Astrocyte (in vitro differentiated cells and primary cell): ENCODE results near the gene ZNF700. TPM values are rescaled to one million over a fixed set of nuclear protein-coding genes. Genes with fewer than 3 reads are reported as not detected.

Source experiments
- DNase-seq: peaks from one replicate; pipeline ENCODE4 v3.0.0-alpha.2; 2010; ENCODE audit warnings: low read depth
- FAIRE-seq: peaks from 2 replicates; lab custom pipeline; 2011; peaks lifted over from hg19 to GRCh38; lab: Jason Lieb, UNC
- H2AFZ ChIP-seq: 2 replicates; pipeline ENCODE4 v1.6.0; 2012; ENCODE audit warnings: low read depth, low read length, inconsistent platforms
- H3K27ac ChIP-seq: 2 replicates; pipeline ENCODE4 v1.5.1; 2011; ENCODE audit warnings: low read depth, low read length, inconsistent platforms
- H3K27me3 ChIP-seq: 2 replicates; pipeline ENCODE4 v1.6.0; 2011; ENCODE audit warnings: low read length, inconsistent platforms; ENCODE audit not compliant: insufficient read depth
- H3K36me3 ChIP-seq: 2 replicates; pipeline ENCODE4 v1.5.1; 2011; ENCODE audit warnings: low read length, inconsistent platforms; ENCODE audit not compliant: insufficient read depth
- H3K4me1 ChIP-seq: 2 replicates; pipeline ENCODE4 v1.5.1; 2011; ENCODE audit warnings: low read length, inconsistent platforms; ENCODE audit not compliant: insufficient read depth
- H3K4me2 ChIP-seq: 2 replicates; pipeline ENCODE4 v1.6.0; 2012; ENCODE audit warnings: low read length, inconsistent platforms
- H3K4me3 ChIP-seq: 2 replicates; pipeline ENCODE4 v1.5.1; 2011; ENCODE audit warnings: low read depth, mild to moderate bottlenecking, low read length, inconsistent platforms; ENCODE audit not compliant: insufficient read depth
- H3K79me2 ChIP-seq: 2 replicates; pipeline ENCODE4 v1.6.0; 2012; ENCODE audit warnings: mild to moderate bottlenecking, low read length, inconsistent platforms; ENCODE audit not compliant: insufficient read depth
- H3K9ac ChIP-seq: 2 replicates; pipeline ENCODE4 v1.6.0; 2012; ENCODE audit warnings: mild to moderate bottlenecking, low read length, inconsistent platforms
- H3K9me3 ChIP-seq: 2 replicates; pipeline ENCODE4 v1.5.1; 2012; ENCODE audit warnings: low read depth, mild to moderate bottlenecking, low read length, inconsistent platforms; ENCODE audit not compliant: insufficient read depth
- H4K20me1 ChIP-seq: 2 replicates; pipeline ENCODE4 v1.6.0; 2012; ENCODE audit warnings: low read length, inconsistent platforms; ENCODE audit not compliant: insufficient read depth
- H3K27ac Mint-ChIP-seq: one replicate; pipeline ENCODE4 v1.8.0; 2021; ENCODE audit warnings: mild to moderate bottlenecking, mixed read lengths; ENCODE audit not compliant: unreplicated experiment
- H3K27me3 Mint-ChIP-seq: one replicate; pipeline ENCODE4 v1.8.0; 2021; ENCODE audit warnings: low read depth, mixed read lengths; ENCODE audit not compliant: unreplicated experiment
- H3K36me3 Mint-ChIP-seq: one replicate; pipeline ENCODE4 v1.8.0; 2021; ENCODE audit warnings: low read depth, mixed read lengths; ENCODE audit not compliant: unreplicated experiment
- H3K4me1 Mint-ChIP-seq: one replicate; pipeline ENCODE4 v1.8.0; 2021; ENCODE audit warnings: low read depth, mixed read lengths; ENCODE audit not compliant: unreplicated experiment
- H3K4me3 Mint-ChIP-seq: one replicate; pipeline ENCODE4 v1.8.0; 2021; ENCODE audit warnings: mild to moderate bottlenecking, moderate library complexity, mixed read lengths; ENCODE audit not compliant: unreplicated experiment
- H3K9me3 Mint-ChIP-seq: one replicate; pipeline ENCODE4 v1.8.0; 2021; ENCODE audit warnings: mild to moderate bottlenecking, mixed read lengths; ENCODE audit not compliant: unreplicated experiment
- CTCF ChIP-seq: IDR thresholded peaks from 2 replicates; pipeline ENCODE4 v1.5.1; 2011; ENCODE audit warnings: low read depth, mild to moderate bottlenecking, inconsistent platforms, low read length, moderate library complexity; ENCODE audit not compliant: insufficient read depth
- EZH2 ChIP-seq: IDR thresholded peaks from 2 replicates; pipeline ENCODE4 v1.6.1; 2012; ENCODE audit warnings: mild to moderate bottlenecking, low read length, inconsistent platforms; ENCODE audit not compliant: insufficient read depth
- total RNA-seq: library from RNA; stranded (reverse); gene quantifications from 2 replicates; pipeline ENCODE4 v1.2.1, GENCODE V29; 2021

ZNF700 gene
- total RNA-seq, 1 donor from 2014 or later = not detected

DNA sequence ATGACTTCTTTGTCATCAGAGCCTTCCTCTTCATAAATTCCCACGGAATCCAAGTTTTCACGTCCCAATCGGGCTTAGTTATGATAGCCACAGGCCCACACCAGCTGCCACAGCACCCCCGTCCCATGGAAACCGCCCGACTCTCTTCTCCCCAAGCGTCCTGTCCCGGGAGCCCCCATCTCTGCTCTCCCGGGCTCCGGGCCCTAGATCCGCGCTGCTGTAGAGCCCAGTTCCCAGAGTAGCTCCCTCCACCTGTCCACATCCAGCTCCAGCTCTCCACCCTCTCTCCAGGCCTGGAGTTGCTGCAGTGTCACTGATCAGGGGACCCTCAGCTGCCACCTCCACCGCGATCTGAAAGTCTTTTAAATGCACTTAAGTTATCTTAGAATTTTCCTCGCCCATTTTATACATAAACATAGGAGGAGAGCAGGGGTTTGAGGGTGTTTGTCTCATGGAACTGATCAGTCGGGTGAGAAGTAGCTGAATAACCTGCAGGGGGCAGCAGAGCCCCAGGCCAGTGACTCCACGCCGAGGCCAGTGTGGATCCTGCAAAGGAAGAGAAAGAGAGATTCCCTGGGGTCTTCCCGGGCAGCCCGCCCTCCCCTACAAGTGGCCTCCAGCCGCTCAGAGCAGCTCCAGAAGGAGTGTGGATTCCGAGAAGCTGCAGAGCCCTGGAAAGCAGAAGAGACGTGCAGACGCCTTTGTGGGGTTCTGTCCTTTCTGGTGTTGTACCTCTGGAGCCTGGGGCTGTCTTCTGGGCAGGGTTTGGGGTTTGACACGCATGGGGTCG lies 38.9 kb downstream of the ZNF700 start:
- no peak overlapping the region for H3K27ac Mint-ChIP-seq
- H3K36me3 Mint-ChIP-seq = no peaks in the 10 kb centered on the region
- H3K4me3 ChIP-seq = no peak overlapping the region
- no peaks in the 10 kb centered on the region for H4K20me1 ChIP-seq
- no peaks in the 10 kb centered on the region for H3K4me1 Mint-ChIP-seq
- FAIRE-seq (no peak), DNase-seq (no peak)
- H3K9ac ChIP-seq = no peak overlapping the region
- peaks cover 22% of the 10 kb centered on the region for H3K9me3 Mint-ChIP-seq
- H3K36me3 ChIP-seq = no peaks in the 10 kb centered on the region
- no peaks in the 10 kb centered on the region for H3K27me3 ChIP-seq
- H3K4me3 Mint-ChIP-seq = no peak overlapping the region
- H3K27me3 Mint-ChIP-seq = no peaks in the 10 kb centered on the region
- peak overlapping the region; percentile 89 for H2AFZ ChIP-seq
- no peak overlapping the region for H3K27ac ChIP-seq
- TF ChIP-seq CTCF = peak; percentile 27
- TF ChIP-seq EZH2 = no peak
- H3K9me3 ChIP-seq = no peaks in the 10 kb centered on the region
- H3K79me2 ChIP-seq = no peaks in the 10 kb centered on the region
- H3K4me2 ChIP-seq = no peak overlapping the region
- no peaks in the 10 kb centered on the region for H3K4me1 ChIP-seq

GRCh38 chr19:11964496-11964857 lies 39.6 kb downstream of the ZNF700 start:
- TF ChIP-seq EZH2 = no peak
- no peak for TF ChIP-seq CTCF
- Mint-ChIP-seq H3K4me1 (no peaks in the 10 kb centered on the region), H3K9me3 (peaks cover 22% of the 10 kb centered on the region), H3K36me3 (no peaks in the 10 kb centered on the region), H3K27me3 (no peaks in the 10 kb centered on the region), H3K27ac (no peak overlapping the region), H3K4me3 (no peak overlapping the region)
- no peak for DNase-seq
- Histone ChIP-seq H3K9ac (no peak overlapping the region), H3K79me2 (no peaks in the 10 kb centered on the region), H2AFZ (peak overlapping the region; percentile 89), H3K27ac (no peak overlapping the region), H3K9me3 (no peaks in the 10 kb centered on the region), H3K4me2 (peak overlapping the region; percentile 88), H3K4me3 (peak overlapping the region; percentile 63), H3K4me1 (no peaks in the 10 kb centered on the region), H4K20me1 (no peaks in the 10 kb centered on the region), H3K27me3 (no peaks in the 10 kb centered on the region), H3K36me3 (no peaks in the 10 kb centered on the region)
- FAIRE-seq = no peak

- H3K27ac ChIP-seq = peak within 1 kb of the TSS; percentile 9
- H3K4me3 Mint-ChIP-seq = no peak within 1 kb of the TSS
- H3K27ac Mint-ChIP-seq = no peak within 1 kb of the TSS
- H3K27me3 Mint-ChIP-seq = no peaks in the 10 kb centered on the region
- peak within 1 kb of the TSS; percentile 63 for H3K4me3 ChIP-seq
- peaks cover 26% of the 10 kb centered on the region for H3K9me3 Mint-ChIP-seq
- peaks cover 1% of the 10 kb centered on the region for H3K9me3 ChIP-seq
- H3K4me1 ChIP-seq = no peaks in the 10 kb centered on the region
- peak within 1 kb of the TSS; percentile 72 for H3K9ac ChIP-seq
- H3K4me1 Mint-ChIP-seq = no peaks in the 10 kb centered on the region
- no peaks in the 10 kb centered on the region for H4K20me1 ChIP-seq
- H3K79me2 ChIP-seq = no peaks in the 10 kb centered on the region
- H2AFZ ChIP-seq = peak within 1 kb of the TSS; percentile 89
- H3K36me3 ChIP-seq = no peaks in the 10 kb centered on the region
- H3K36me3 Mint-ChIP-seq = no peaks in the 10 kb centered on the region
- TF ChIP-seq CTCF = no peak
- TF ChIP-seq EZH2 = no peak
- peak within 1 kb of the TSS; percentile 88 for H3K4me2 ChIP-seq
- H3K27me3 ChIP-seq = no peaks in the 10 kb centered on the region
- DNase-seq (peak; percentile 52), FAIRE-seq (no peak)
These were observed 40.1 kb downstream of the ZNF700 start, which contains the start of gene ZNF763 for GRCh38 chr19:11964858-11965645. Gene ZNF763 (plus strand): TSS chr19:11965040. CDS start chr19:11965209, 169 bp downstream.
